Colonic mucosa (tissue), 4 donors: ENCODE data around the gene MED13L. TPM values are rescaled to one million over a fixed set of nuclear protein-coding genes. Genes with fewer than 3 reads are reported as not detected.

ENCODE experiments used
- DNase-seq: peaks from one replicate; pipeline ENCODE4 v3.0.0-alpha.2; 2020
- H3K27ac ChIP-seq: fragments of 200-600 bp; one replicate; pipeline ENCODE4 v1.8.0; 2021
- H3K27me3 ChIP-seq: fragments of 200-600 bp; one replicate; pipeline ENCODE4 v1.8.0; 2021
- H3K36me3 ChIP-seq: fragments of 200-600 bp; one replicate; pipeline ENCODE4 v1.8.0; 2021
- H3K4me1 ChIP-seq: fragments of 200-600 bp; one replicate; pipeline ENCODE4 v1.8.0; 2021; ENCODE audit warnings: mild to moderate bottlenecking
- H3K4me3 ChIP-seq: fragments of 200-600 bp; one replicate; pipeline ENCODE4 v1.8.0; 2021
- H3K9ac ChIP-seq, 2 donors: one replicate each; pipeline ENCODE4 v1.7.0; 2013; ENCODE audit warnings: control low read depth in 2 of 2, low read depth in 2 of 2, low read length in 2 of 2
- H3K9me3 ChIP-seq: fragments of 200-600 bp; one replicate; pipeline ENCODE4 v1.8.0; 2021
- intact Hi-C: fragments of 100-400 bp; cut with DNase I; formaldehyde crosslinking; loops from one replicate; pipeline ENCODE4 v1.14.1; 2022
- total RNA-seq, 2 donors: library from RNA; stranded (reverse); fragmentation: NEBNext Ultra II Directional in 1 of 2; extraction: Animal tissue kit (Norgen Biotek cat#: 25700) in 1 of 2; gene quantifications; one replicate each; pipeline ENCODE4 v1.2.1, GENCODE V29; 2021
- TF ChIP-seq, protein P1 (sequence below): fragments of 200-600 bp; IDR thresholded peaks from one replicate; pipeline ENCODE4 v1.8.0; 2022; ENCODE audit warnings: antibody characterized with exemption, mild to moderate bottlenecking
- donor health status: healthy.
- donor health status: DM: no; HTN: no; CAD: no.
- donor health status: DM: no; HTN: no; CAD: no.

Gene MED13L
- total RNA-seq, 2 donors from 2014 or later, result 73.8 to 92.6 TPM

DNA sequence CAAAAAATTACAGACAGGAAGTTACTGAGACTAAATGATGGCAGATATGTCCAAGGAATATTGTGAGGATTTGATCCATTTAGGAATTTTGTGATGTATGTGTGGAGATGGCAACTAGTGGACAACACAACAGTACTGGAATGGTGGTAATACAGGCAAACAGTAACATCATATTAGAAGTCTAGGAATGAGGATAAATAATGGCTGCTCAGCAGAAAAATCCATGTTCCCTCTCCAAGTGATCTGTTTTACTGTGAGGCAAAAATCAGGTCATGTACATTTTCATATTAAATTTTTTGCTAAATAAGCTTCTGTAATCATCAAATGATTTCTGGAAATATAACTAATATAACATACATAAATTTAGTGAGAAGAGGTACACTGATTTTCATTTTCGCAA is 108.4 kb downstream of the MED13L start:
- Histone ChIP-seq H3K4me1 (peaks cover 7% of the 10 kb centered on the region), H3K27ac (no peak overlapping the region), H3K36me3 (no peaks in the 10 kb centered on the region), H3K9me3 (no peaks in the 10 kb centered on the region), H3K4me3 (no peak overlapping the region), H3K9ac (no peak overlapping the region), H3K27me3 (no peaks in the 10 kb centered on the region)
- intact Hi-C loops, result no loop called here
- TF ChIP-seq, protein P1, sequence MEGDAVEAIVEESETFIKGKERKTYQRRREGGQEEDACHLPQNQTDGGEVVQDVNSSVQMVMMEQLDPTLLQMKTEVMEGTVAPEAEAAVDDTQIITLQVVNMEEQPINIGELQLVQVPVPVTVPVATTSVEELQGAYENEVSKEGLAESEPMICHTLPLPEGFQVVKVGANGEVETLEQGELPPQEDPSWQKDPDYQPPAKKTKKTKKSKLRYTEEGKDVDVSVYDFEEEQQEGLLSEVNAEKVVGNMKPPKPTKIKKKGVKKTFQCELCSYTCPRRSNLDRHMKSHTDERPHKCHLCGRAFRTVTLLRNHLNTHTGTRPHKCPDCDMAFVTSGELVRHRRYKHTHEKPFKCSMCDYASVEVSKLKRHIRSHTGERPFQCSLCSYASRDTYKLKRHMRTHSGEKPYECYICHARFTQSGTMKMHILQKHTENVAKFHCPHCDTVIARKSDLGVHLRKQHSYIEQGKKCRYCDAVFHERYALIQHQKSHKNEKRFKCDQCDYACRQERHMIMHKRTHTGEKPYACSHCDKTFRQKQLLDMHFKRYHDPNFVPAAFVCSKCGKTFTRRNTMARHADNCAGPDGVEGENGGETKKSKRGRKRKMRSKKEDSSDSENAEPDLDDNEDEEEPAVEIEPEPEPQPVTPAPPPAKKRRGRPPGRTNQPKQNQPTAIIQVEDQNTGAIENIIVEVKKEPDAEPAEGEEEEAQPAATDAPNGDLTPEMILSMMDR, result no peak
- no peak for DNase-seq

GRCh38 chr12:116166306-116166705 is 111.2 kb downstream of the MED13L start:
- no peak for DNase-seq
- Histone ChIP-seq H3K27me3 (no peaks in the 10 kb centered on the region), H3K36me3 (no peaks in the 10 kb centered on the region), H3K27ac (no peak overlapping the region), H3K4me3 (no peak overlapping the region), H3K9ac (no peak overlapping the region), H3K4me1 (peaks cover 8% of the 10 kb centered on the region), H3K9me3 (no peaks in the 10 kb centered on the region)
- TF ChIP-seq, protein P1, result no peak
- intact Hi-C loops, result no loop called here

GRCh38 chr12:116165036-116165425 is 112.5 kb downstream of the MED13L start:
- Histone ChIP-seq H3K27ac (no peak overlapping the region), H3K4me3 (no peak overlapping the region), H3K36me3 (no peaks in the 10 kb centered on the region), H3K4me1 (peaks cover 8% of the 10 kb centered on the region), H3K9me3 (no peaks in the 10 kb centered on the region), H3K9ac (no peak overlapping the region), H3K27me3 (no peaks in the 10 kb centered on the region)
- intact Hi-C loops, result no loop called here
- no peak for DNase-seq
- TF ChIP-seq, protein P1, result no peak

- DNase-seq, result no peak
- intact Hi-C loops, result no loop called here
- H3K27me3 ChIP-seq, result no peaks in the 10 kb centered on the region
Measured at GRCh38 chr12:116164250-116165035, 113.0 kb downstream of the MED13L start.

DNA sequence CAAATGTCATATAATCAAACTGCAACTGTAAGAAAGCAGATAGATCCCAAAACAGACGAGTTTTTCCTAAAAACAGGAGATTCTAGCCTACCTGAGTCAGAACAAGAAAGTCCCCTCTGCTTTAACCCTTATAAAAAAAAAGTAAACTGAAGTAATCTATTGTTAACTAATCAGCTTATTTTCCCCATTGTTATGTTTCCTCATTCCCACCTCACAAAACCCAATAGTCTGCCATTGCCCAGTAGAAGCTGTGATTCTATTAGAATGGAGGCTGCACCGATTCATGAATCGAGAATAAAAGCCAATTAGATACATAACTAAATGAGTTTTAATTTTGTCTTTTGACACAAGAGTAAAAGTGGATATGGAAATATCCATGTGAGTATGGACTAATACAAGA is 115.4 kb downstream of the MED13L start:
- intact Hi-C loops, result no loop called here
- H3K4me1 ChIP-seq, result peaks cover 8% of the 10 kb centered on the region

More at GRCh38 chr12:116164250-116165035, 113.0 kb downstream of the MED13L start:
- peaks cover 8% of the 10 kb centered on the region for H3K4me1 ChIP-seq
- H3K27ac ChIP-seq, result no peak overlapping the region
- H3K4me3 ChIP-seq, result no peak overlapping the region
- TF ChIP-seq, protein P1, result no peak
- no peaks in the 10 kb centered on the region for H3K36me3 ChIP-seq
- no peak overlapping the region for H3K9ac ChIP-seq
- no peaks in the 10 kb centered on the region for H3K9me3 ChIP-seq

More for the DNA sequence above, 115.4 kb downstream of the MED13L start:
- no peaks in the 10 kb centered on the region for H3K9me3 ChIP-seq
- no peak overlapping the region for H3K9ac ChIP-seq
- no peak overlapping the region for H3K4me3 ChIP-seq
- no peak for DNase-seq
- TF ChIP-seq, protein P1, result no peak
- no peak overlapping the region for H3K27ac ChIP-seq
- no peaks in the 10 kb centered on the region for H3K36me3 ChIP-seq
- H3K27me3 ChIP-seq, result no peaks in the 10 kb centered on the region
